Testis (tissue), 3 donors: ENCODE measurements around the gene MEGF6. TPM values are rescaled to one million over a fixed set of nuclear protein-coding genes. Genes with fewer than 3 reads are reported as not detected.

ENCODE experiments used
- DNase-seq: peaks from one replicate; pipeline ENCODE4 v3.0.0-alpha.2; 2019
- H3K27ac ChIP-seq, 2 donors: fragments of 200-600 bp; sonication (generic); one replicate each; pipeline ENCODE4 v1.5.1; 2019
- H3K27me3 ChIP-seq: fragments of 200-600 bp; sonication (generic); one replicate; pipeline ENCODE4 v1.5.1; 2019
- H3K36me3 ChIP-seq: fragments of 200-600 bp; sonication (generic); one replicate; pipeline ENCODE4 v1.5.1; 2017; ENCODE audit warnings: low read depth; ENCODE audit errors: missing control alignments
- H3K4me1 ChIP-seq: fragments of 200-600 bp; sonication (generic); one replicate; pipeline ENCODE4 v1.5.1; 2019
- H3K4me3 ChIP-seq, 2 donors: fragments of 200-600 bp; sonication (generic); one replicate each; pipeline ENCODE4 v1.5.1; 2017 to 2019
- H3K9me3 ChIP-seq: fragments of 200-600 bp; sonication (generic); one replicate; pipeline ENCODE4 v1.5.1; 2017
- CTCF ChIP-seq, 3 experiments: fragments of 450-650 bp in 2 of 3; fragments of 200-600 bp in 1 of 3; sonication (generic) in 1 of 3; IDR thresholded peaks; one replicate each; pipeline ENCODE4 v1.5.1; 2016 to 2019; ENCODE audit warnings: antibody characterized with exemption in 3 of 3, mild to moderate bottlenecking in 2 of 3, moderate library complexity in 1 of 3
- POLR2A ChIP-seq: fragments of 450-650 bp; IDR thresholded peaks from one replicate; pipeline ENCODE4 v1.6.1; 2017; ENCODE audit warnings: antibody characterized with exemption, mild to moderate bottlenecking, moderate library complexity
- WGBS, 2 donors: methylation state at CpG; one replicate each; pipeline ENCODE4 v1.1.5; 2018; 5-methylcytosine and 5-hydroxymethylcytosine counted together
- intact Hi-C: fragments of 100-400 bp; cut with DNase I; formaldehyde crosslinking; loops from one replicate; pipeline ENCODE4 v1.15.1; 2023; ENCODE audit warnings: low total_unique reads
- polyA plus RNA-seq: library from polyadenylated mRNA; stranded (reverse); fragments of 350-450 nt; fragmentation: Illumina TruSeq; extraction: RNeasy Lipid Tissue Mini Kit (QIAGEN cat#74804); gene quantifications from one replicate; pipeline ENCODE4 v1.2.3, GENCODE V29; 2014; ENCODE audit warnings: low read depth, low replicate concordance; ENCODE audit not compliant: insufficient read depth
- total RNA-seq, 2 donors: library from RNA; depleted of rRNA; stranded (reverse); fragments of >200 nt; gene quantifications; one replicate each; pipeline ENCODE4 v1.2.3, GENCODE V29; 2016

Gene MEGF6
- total and polyA plus RNA-seq, 3 donors from 2014 or later, result 9.0 to 26.4 (median 16.1) TPM

DNA sequence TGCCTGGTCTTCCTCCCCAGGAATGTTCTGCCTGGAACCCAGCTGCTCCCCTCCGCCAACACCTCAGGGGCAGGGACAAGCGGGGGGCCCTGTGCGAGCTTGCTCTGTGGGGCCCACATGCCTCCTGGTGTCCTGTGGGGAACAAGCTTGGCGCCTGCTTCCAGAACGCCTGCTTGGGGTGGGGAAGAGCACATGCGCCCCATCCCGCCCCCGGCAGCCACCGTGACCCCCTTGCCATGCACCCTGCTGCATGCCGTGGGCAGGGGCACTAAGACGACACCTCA, 57.4 kb downstream of the MEGF6 start:
- TF ChIP-seq POLR2A, result no peak
- no peak for TF ChIP-seq CTCF (IDR thresholded peaks at IDR 0.05)
- intact Hi-C loops, result no loop called here
- WGBS, 2 donors, result 81 to 90% methylated on average over 5 to 11 of the region's 11 CpGs

GRCh38 chr1:3553166-3553939, 58.0 kb downstream of the MEGF6 start:
- Histone ChIP-seq H3K36me3 (no peaks in the 10 kb centered on the region), H3K9me3 (no peaks in the 10 kb centered on the region), H3K27ac (no peak overlapping the region), H3K4me1 (peaks cover 18% of the 10 kb centered on the region), H3K27me3 (no peaks in the 10 kb centered on the region), H3K4me3 (no peak overlapping the region)
- WGBS, 2 donors, result 83% methylated on average over 18 of the region's 27 CpGs; no CpG with 5 or more reads in 1 of the 2 donors
- intact Hi-C loops, result no loop called here
- peak; percentile 70 for DNase-seq
- no peak for TF ChIP-seq CTCF (IDR thresholded peaks at IDR 0.05)
- TF ChIP-seq POLR2A, result no peak

More for the DNA sequence above, 57.4 kb downstream of the MEGF6 start:
- Histone ChIP-seq H3K36me3 (no peaks in the 10 kb centered on the region), H3K4me3 (no peak overlapping the region), H3K27me3 (no peaks in the 10 kb centered on the region), H3K27ac (no peak overlapping the region), H3K4me1 (peaks cover 15% of the 10 kb centered on the region), H3K9me3 (no peaks in the 10 kb centered on the region)
- no peak for DNase-seq

GRCh38 chr1:3552751-3553150, 58.6 kb downstream of the MEGF6 start:
- H3K27ac ChIP-seq, result no peak overlapping the region
- H3K4me1 ChIP-seq, result peaks cover 24% of the 10 kb centered on the region
- no peak for DNase-seq
- no peaks in the 10 kb centered on the region for H3K27me3 ChIP-seq
- 85 to 97% methylated on average over 6 of the region's 6 CpGs for WGBS, 2 donors
- no peaks in the 10 kb centered on the region for H3K9me3 ChIP-seq
- intact Hi-C loops, result no loop called here
- TF ChIP-seq CTCF (IDR thresholded peaks at IDR 0.05) (no peak), POLR2A (no peak)
- H3K36me3 ChIP-seq, result no peaks in the 10 kb centered on the region
- H3K4me3 ChIP-seq, result no peak overlapping the region

DNA sequence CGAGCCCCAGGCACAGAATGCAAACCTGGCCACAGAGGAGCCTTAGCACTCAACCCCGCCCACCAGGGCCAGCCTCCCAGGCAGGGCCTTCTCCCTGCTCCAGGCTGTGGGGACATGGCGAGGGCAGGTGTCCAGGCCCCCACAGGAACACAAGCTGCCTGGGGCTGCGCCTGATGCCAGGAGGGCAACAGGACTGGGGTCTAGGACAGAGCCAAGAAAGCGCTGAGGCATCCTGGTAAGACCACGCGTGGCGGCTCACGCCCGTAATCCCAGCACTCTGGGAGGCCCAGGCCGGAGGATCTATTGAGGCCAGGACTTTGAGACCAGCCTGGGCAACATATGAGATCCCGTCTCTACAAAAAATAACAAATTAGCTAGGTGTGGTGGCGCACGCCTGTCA, 59.1 kb downstream of the MEGF6 start:
- no peaks in the 10 kb centered on the region for H3K27me3 ChIP-seq
- TF ChIP-seq CTCF (IDR thresholded peaks at IDR 0.05), result no peak
- TF ChIP-seq POLR2A, result no peak
- WGBS, 2 donors, result 94 to 100% methylated on average over 3 to 14 of the region's 14 CpGs
- H3K4me1 ChIP-seq, result peaks cover 25% of the 10 kb centered on the region
- H3K27ac ChIP-seq, result no peak overlapping the region
- H3K36me3 ChIP-seq, result no peaks in the 10 kb centered on the region
- no peak for DNase-seq
- H3K4me3 ChIP-seq, result no peak overlapping the region
- H3K9me3 ChIP-seq, result no peaks in the 10 kb centered on the region
- intact Hi-C loops, result no loop called here

GRCh38 chr1:3551711-3552110, 59.6 kb downstream of the MEGF6 start:
- Histone ChIP-seq H3K27me3 (no peaks in the 10 kb centered on the region), H3K36me3 (no peaks in the 10 kb centered on the region), H3K27ac (no peak overlapping the region), H3K4me3 (no peak overlapping the region), H3K4me1 (peaks cover 29% of the 10 kb centered on the region), H3K9me3 (no peaks in the 10 kb centered on the region)
- intact Hi-C loops, result no loop called here
- WGBS, 2 donors, result 85 to 92% methylated on average over 5 to 10 of the region's 10 CpGs
- no peak for TF ChIP-seq CTCF (IDR thresholded peaks at IDR 0.05)
- no peak for TF ChIP-seq POLR2A
- DNase-seq, result no peak
